Activated naive CD8-positive, alpha-beta T cell treated with anti-CD3 and anti-CD28 coated beads, Interleukin-2, amount 10 ng/mL, durations not matched to agents 7 days and 5 days (primary cell): ENCODE results near the gene HS6ST3. TPM values are rescaled to one million over a fixed set of nuclear protein-coding genes. Genes with fewer than 3 reads are reported as not detected.

Experiments
- ATAC-seq: fragments of 150-1000 bp; cut with Tn5 transposase; one replicate; pipeline ENCODE4 v1.10.0; 2021; ENCODE audit warnings: low read depth, moderate library complexity
- POLR2A ChIA-PET: fragments of 350-600 bp; sonication (Branson Sonifier 250); formaldehyde crosslinking; loops from one replicate; lab custom pipeline; 2021; ENCODE audit warnings: antibody characterized with exemption; lab: Charles Lee
- DNase-seq: peaks from one replicate; pipeline ENCODE4 v3.0.0; 2021
- H3K27ac Mint-ChIP-seq: one replicate; pipeline ENCODE4 v1.8.0; 2022; ENCODE audit warnings: mild to moderate bottlenecking, mixed read lengths
- H3K27me3 Mint-ChIP-seq: one replicate; pipeline ENCODE4 v1.8.0; 2022; ENCODE audit warnings: mild to moderate bottlenecking, moderate library complexity, mixed read lengths
- H3K36me3 Mint-ChIP-seq: one replicate; pipeline ENCODE4 v1.8.0; 2021; ENCODE audit warnings: mild to moderate bottlenecking, mixed read lengths
- H3K4me1 Mint-ChIP-seq: one replicate; pipeline ENCODE4 v1.8.0; 2021; ENCODE audit warnings: mixed read lengths
- H3K4me3 Mint-ChIP-seq: one replicate; pipeline ENCODE4 v1.8.0; 2022; ENCODE audit warnings: mild to moderate bottlenecking, moderate library complexity, mixed read lengths
- H3K9me3 Mint-ChIP-seq: one replicate; pipeline ENCODE4 v1.8.0; 2021; ENCODE audit warnings: mixed read lengths
- total RNA-seq, 2 experiments: library from RNA; stranded (reverse); gene quantifications; one replicate each; pipeline ENCODE4 v1.2.3, GENCODE V29; 2021

Gene HS6ST3
- total RNA-seq, 2 experiments from 2014 or later, result not detected

GRCh38 chr13:96193728-96194310, 103.9 kb downstream of the HS6ST3 start:
- Mint-ChIP-seq H3K4me1 (no peaks in the 10 kb centered on the region), H3K36me3 (no peaks in the 10 kb centered on the region), H3K9me3 (no peaks in the 10 kb centered on the region), H3K4me3 (no peak overlapping the region), H3K27me3 (no peaks in the 10 kb centered on the region), H3K27ac (no peak overlapping the region)
- POLR2A ChIA-PET, result no interaction called here
- ATAC-seq (no peak), DNase-seq (no peak)

GRCh38 chr13:96198038-96198437, 108.1 kb downstream of the HS6ST3 start:
- POLR2A ChIA-PET, result no interaction called here
- Mint-ChIP-seq H3K27me3 (no peaks in the 10 kb centered on the region), H3K9me3 (peaks cover 5% of the 10 kb centered on the region), H3K4me3 (no peak overlapping the region), H3K36me3 (no peaks in the 10 kb centered on the region), H3K27ac (no peak overlapping the region), H3K4me1 (no peaks in the 10 kb centered on the region)
- DNase-seq (no peak), ATAC-seq (no peak)

- no peaks in the 10 kb centered on the region for H3K4me1 Mint-ChIP-seq
- no peak overlapping the region for H3K4me3 Mint-ChIP-seq
- no peak for DNase-seq
- no peaks in the 10 kb centered on the region for H3K36me3 Mint-ChIP-seq
- POLR2A ChIA-PET, result no interaction called here
- ATAC-seq, result no peak
- peaks cover 5% of the 10 kb centered on the region for H3K9me3 Mint-ChIP-seq
- H3K27ac Mint-ChIP-seq, result no peak overlapping the region
- no peaks in the 10 kb centered on the region for H3K27me3 Mint-ChIP-seq
Observed at GRCh38 chr13:96199315-96199714, 109.4 kb downstream of the HS6ST3 start.

GRCh38 chr13:96200810-96201209, 110.9 kb downstream of the HS6ST3 start:
- no peaks in the 10 kb centered on the region for H3K4me1 Mint-ChIP-seq
- DNase-seq (no peak), ATAC-seq (no peak)
- H3K9me3 Mint-ChIP-seq, result peaks cover 5% of the 10 kb centered on the region
- no peak overlapping the region for H3K27ac Mint-ChIP-seq
- no peak overlapping the region for H3K4me3 Mint-ChIP-seq
- H3K36me3 Mint-ChIP-seq, result no peaks in the 10 kb centered on the region
- POLR2A ChIA-PET, result no interaction called here
- H3K27me3 Mint-ChIP-seq, result no peaks in the 10 kb centered on the region

GRCh38 chr13:96202315-96202714, 112.4 kb downstream of the HS6ST3 start:
- Mint-ChIP-seq H3K27ac (no peak overlapping the region), H3K4me1 (no peaks in the 10 kb centered on the region), H3K36me3 (no peaks in the 10 kb centered on the region), H3K4me3 (no peak overlapping the region), H3K27me3 (no peaks in the 10 kb centered on the region), H3K9me3 (peaks cover 5% of the 10 kb centered on the region)
- ATAC-seq (no peak), DNase-seq (no peak)
- POLR2A ChIA-PET, result no interaction called here

GRCh38 chr13:96203471-96203870, 113.6 kb downstream of the HS6ST3 start:
- no peaks in the 10 kb centered on the region for H3K27me3 Mint-ChIP-seq
- H3K4me3 Mint-ChIP-seq, result no peak overlapping the region
- DNase-seq, result no peak
- peaks cover 5% of the 10 kb centered on the region for H3K9me3 Mint-ChIP-seq
- ATAC-seq, result no peak
- no peak overlapping the region for H3K27ac Mint-ChIP-seq
- H3K4me1 Mint-ChIP-seq, result no peaks in the 10 kb centered on the region
- POLR2A ChIA-PET, result no interaction called here
- no peaks in the 10 kb centered on the region for H3K36me3 Mint-ChIP-seq

GRCh38 chr13:96214824-96215445, 125.0 kb downstream of the HS6ST3 start:
- H3K4me1 Mint-ChIP-seq, result no peaks in the 10 kb centered on the region
- no peaks in the 10 kb centered on the region for H3K27me3 Mint-ChIP-seq
- no peak overlapping the region for H3K4me3 Mint-ChIP-seq
- DNase-seq (no peak), ATAC-seq (no peak)
- POLR2A ChIA-PET, result no interaction called here
- no peaks in the 10 kb centered on the region for H3K36me3 Mint-ChIP-seq
- H3K27ac Mint-ChIP-seq, result no peak overlapping the region
- H3K9me3 Mint-ChIP-seq, result peaks cover 1% of the 10 kb centered on the region

GRCh38 chr13:96216543-96216942, 126.6 kb downstream of the HS6ST3 start:
- Mint-ChIP-seq H3K27me3 (no peaks in the 10 kb centered on the region), H3K9me3 (peaks cover 1% of the 10 kb centered on the region), H3K27ac (no peak overlapping the region), H3K36me3 (no peaks in the 10 kb centered on the region), H3K4me3 (no peak overlapping the region), H3K4me1 (no peaks in the 10 kb centered on the region)
- no peak for ATAC-seq
- POLR2A ChIA-PET, result no interaction called here
- no peak for DNase-seq

GRCh38 chr13:96218475-96218874, 128.6 kb downstream of the HS6ST3 start:
- no peak for ATAC-seq
- Mint-ChIP-seq H3K9me3 (peaks cover 1% of the 10 kb centered on the region), H3K27ac (no peak overlapping the region), H3K4me3 (no peak overlapping the region), H3K27me3 (no peaks in the 10 kb centered on the region), H3K36me3 (no peaks in the 10 kb centered on the region), H3K4me1 (no peaks in the 10 kb centered on the region)
- POLR2A ChIA-PET, result no interaction called here
- no peak for DNase-seq

- POLR2A ChIA-PET, result no interaction called here
- Mint-ChIP-seq H3K36me3 (no peaks in the 10 kb centered on the region), H3K4me1 (no peaks in the 10 kb centered on the region), H3K27me3 (no peaks in the 10 kb centered on the region), H3K9me3 (peaks cover 1% of the 10 kb centered on the region), H3K27ac (no peak overlapping the region), H3K4me3 (no peak overlapping the region)
- ATAC-seq (no peak), DNase-seq (no peak)
Observed at GRCh38 chr13:96221471-96221870, 131.6 kb downstream of the HS6ST3 start.

- POLR2A ChIA-PET, result no interaction called here
- Mint-ChIP-seq H3K4me1 (no peaks in the 10 kb centered on the region), H3K4me3 (no peak overlapping the region), H3K36me3 (no peaks in the 10 kb centered on the region), H3K27ac (no peak overlapping the region), H3K27me3 (no peaks in the 10 kb centered on the region), H3K9me3 (peaks cover 1% of the 10 kb centered on the region)
- ATAC-seq (no peak), DNase-seq (no peak)
Observed at GRCh38 chr13:96223231-96223630, 133.3 kb downstream of the HS6ST3 start.

GRCh38 chr13:96229356-96229755, 139.4 kb downstream of the HS6ST3 start:
- Mint-ChIP-seq H3K9me3 (no peaks in the 10 kb centered on the region), H3K4me3 (no peak overlapping the region), H3K27me3 (no peaks in the 10 kb centered on the region), H3K27ac (no peak overlapping the region), H3K4me1 (no peaks in the 10 kb centered on the region), H3K36me3 (no peaks in the 10 kb centered on the region)
- no peak for DNase-seq
- POLR2A ChIA-PET, result no interaction called here
- no peak for ATAC-seq

- Mint-ChIP-seq H3K4me1 (no peaks in the 10 kb centered on the region), H3K36me3 (no peaks in the 10 kb centered on the region), H3K27me3 (no peaks in the 10 kb centered on the region), H3K27ac (no peak overlapping the region), H3K4me3 (no peak overlapping the region), H3K9me3 (no peaks in the 10 kb centered on the region)
- POLR2A ChIA-PET, result no interaction called here
- ATAC-seq, result no peak
- DNase-seq, result no peak
Observed at GRCh38 chr13:96238241-96238640, 148.3 kb downstream of the HS6ST3 start.

- Mint-ChIP-seq H3K4me1 (no peaks in the 10 kb centered on the region), H3K27ac (no peak overlapping the region), H3K4me3 (no peak overlapping the region), H3K36me3 (no peaks in the 10 kb centered on the region), H3K27me3 (no peaks in the 10 kb centered on the region), H3K9me3 (no peaks in the 10 kb centered on the region)
- ATAC-seq (no peak), DNase-seq (no peak)
- POLR2A ChIA-PET, result no interaction called here
Observed at GRCh38 chr13:96238861-96239260, 149.0 kb downstream of the HS6ST3 start.
